Fibroblast of lung (primary cell): ENCODE results near the gene ROR2.

Source experiments
- EZH2 ChIP-seq: IDR thresholded peaks from 2 replicates; pipeline ENCODE4 v1.5.1; 2012; ENCODE audit warnings: low read length, control low read depth, mild to moderate bottlenecking; ENCODE audit errors: missing control alignments
- TF ChIP-seq, protein P1 (sequence below), 2 donors: IDR thresholded peaks in 1 of 2; conservative IDR thresholded peaks in 1 of 2; 1 replicate in 1 of 2; 2 replicates in 1 of 2; pipeline ENCODE4 v1.5.1; 2011 to 2012; ENCODE audit warnings: low read length in 2 of 2, control low read depth in 1 of 2, inconsistent platforms in 1 of 2, low read depth in 1 of 2, mild to moderate bottlenecking in 1 of 2

DNA sequence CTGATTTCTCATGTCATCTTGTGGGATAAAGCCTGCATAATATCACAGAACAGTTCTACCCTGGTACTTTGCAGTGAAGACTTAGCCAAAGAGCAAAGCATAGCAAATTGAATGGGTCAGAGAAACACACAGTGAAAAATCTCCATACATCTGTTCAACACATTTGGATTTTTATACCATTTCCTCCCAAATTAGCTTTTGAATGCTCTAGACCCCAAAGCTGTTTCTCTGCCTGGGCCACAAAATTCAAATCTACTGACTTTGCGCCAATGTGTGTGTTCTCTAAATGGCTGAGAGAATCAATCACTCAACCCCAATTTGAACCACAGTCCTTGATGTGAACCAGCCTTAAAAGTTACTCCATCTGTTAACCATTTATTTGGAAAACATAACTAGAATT lies 289.5 kb downstream of the ROR2 start:
- TF ChIP-seq, protein P1, sequence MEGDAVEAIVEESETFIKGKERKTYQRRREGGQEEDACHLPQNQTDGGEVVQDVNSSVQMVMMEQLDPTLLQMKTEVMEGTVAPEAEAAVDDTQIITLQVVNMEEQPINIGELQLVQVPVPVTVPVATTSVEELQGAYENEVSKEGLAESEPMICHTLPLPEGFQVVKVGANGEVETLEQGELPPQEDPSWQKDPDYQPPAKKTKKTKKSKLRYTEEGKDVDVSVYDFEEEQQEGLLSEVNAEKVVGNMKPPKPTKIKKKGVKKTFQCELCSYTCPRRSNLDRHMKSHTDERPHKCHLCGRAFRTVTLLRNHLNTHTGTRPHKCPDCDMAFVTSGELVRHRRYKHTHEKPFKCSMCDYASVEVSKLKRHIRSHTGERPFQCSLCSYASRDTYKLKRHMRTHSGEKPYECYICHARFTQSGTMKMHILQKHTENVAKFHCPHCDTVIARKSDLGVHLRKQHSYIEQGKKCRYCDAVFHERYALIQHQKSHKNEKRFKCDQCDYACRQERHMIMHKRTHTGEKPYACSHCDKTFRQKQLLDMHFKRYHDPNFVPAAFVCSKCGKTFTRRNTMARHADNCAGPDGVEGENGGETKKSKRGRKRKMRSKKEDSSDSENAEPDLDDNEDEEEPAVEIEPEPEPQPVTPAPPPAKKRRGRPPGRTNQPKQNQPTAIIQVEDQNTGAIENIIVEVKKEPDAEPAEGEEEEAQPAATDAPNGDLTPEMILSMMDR (conservative IDR thresholded peaks at IDR 0.05 in 1 of 2, IDR thresholded peaks at IDR 0.05 in 1 of 2; ENCODE audit: low read depth in 1 of 2, low read length in 2 of 2): no peak
- no peak for TF ChIP-seq EZH2
